Aorta (tissue), 5 donors: Measurements from ENCODE around the gene SCARB1. TPM values are rescaled to one million over a fixed set of nuclear protein-coding genes. Genes with fewer than 3 reads are reported as not detected.
A peak's percentile ranks its signal among the peaks of the same experiment; 100 is the strongest.

Source experiments
- ATAC-seq: fragments of 200-7000 bp; cut with Tn5 transposase; one replicate; pipeline ENCODE4 v1.9.1; 2022; ENCODE audit warnings: moderate library complexity; ENCODE audit not compliant: low FRiP score
- DNase-seq, 2 donors: peaks; one replicate each; pipeline ENCODE4 v3.0.0-alpha.2; 2020
- H3K27ac ChIP-seq, 2 donors: one replicate each; pipeline ENCODE4 v1.5.1; 2013; ENCODE audit warnings: low read length in 2 of 2, mild to moderate bottlenecking in 2 of 2, moderate library complexity in 2 of 2, control low read depth in 1 of 2, inconsistent platforms in 1 of 2, low read depth in 1 of 2
- H3K27me3 ChIP-seq, 2 donors: one replicate each; pipeline ENCODE4 v1.6.1; 2013; ENCODE audit warnings: control low read depth in 1 of 2, low read length in 1 of 2, mild to moderate bottlenecking in 1 of 2, moderate library complexity in 1 of 2; ENCODE audit not compliant: insufficient read depth in 2 of 2, control insufficient read depth in 1 of 2
- H3K36me3 ChIP-seq, 2 donors: one replicate each; pipeline ENCODE4 v1.6.1; 2013; ENCODE audit warnings: control low read depth in 1 of 2, low read length in 1 of 2, mild to moderate bottlenecking in 1 of 2; ENCODE audit not compliant: insufficient read depth in 2 of 2, control insufficient read depth in 1 of 2
- H3K4me1 ChIP-seq, 2 donors: one replicate each; pipeline ENCODE4 v1.6.1; 2013; ENCODE audit warnings: low read length in 2 of 2, control low read depth in 1 of 2, mild to moderate bottlenecking in 1 of 2, moderate library complexity in 1 of 2; ENCODE audit not compliant: insufficient read depth in 2 of 2, control insufficient read depth in 1 of 2
- H3K4me3 ChIP-seq, 2 donors: one replicate each; pipeline ENCODE4 v1.5.1; 2013; ENCODE audit warnings: low read length in 2 of 2, control low read depth in 1 of 2, mild to moderate bottlenecking in 1 of 2
- H3K9me3 ChIP-seq: one replicate; pipeline ENCODE4 v1.6.1; 2013; ENCODE audit warnings: mild to moderate bottlenecking, low read length; ENCODE audit not compliant: control insufficient read depth
- WGBS, 2 donors: extraction: QIAGEN DNeasy Blood & Tissue Kit; methylation state at CpG; one replicate each; pipeline ENCODE4 v1.1.7; 2013; 5-methylcytosine and 5-hydroxymethylcytosine counted together
- intact Hi-C, 2 donors: fragments of 100-400 bp; cut with DNase I; formaldehyde crosslinking; loops; one replicate each; pipeline versions ENCODE4 v1.14.2 to v1.15.0; 2022
- polyA plus RNA-seq, 2 donors: library from polyadenylated mRNA; stranded (reverse); fragments of 200-250 nt; gene quantifications; one replicate each; pipeline ENCODE4 v1.2.3, GENCODE V29; 2013
- total RNA-seq, 2 donors: library from RNA; stranded (reverse); fragmentation: NEBNext Ultra II Directional; extraction: Animal tissue kit (Norgen Biotek cat#: 25700); gene quantifications; one replicate each; pipeline ENCODE4 v1.2.1, GENCODE V29; 2021
- donor health status: healthy with polysubstance abuse.
- donor health status: Bipolar disorder and iron deficiency.
- donor health status: DM: no; HTN: no; CAD: no.
- donor health status: DM: no; HTN: no; CAD: no.
- donor health status: DM: yes; HTN: yes; CAD: no.

SCARB1 gene
- total and polyA plus RNA-seq, 4 donors: 6.6 to 38.5 (median 11.9) TPM

DNA sequence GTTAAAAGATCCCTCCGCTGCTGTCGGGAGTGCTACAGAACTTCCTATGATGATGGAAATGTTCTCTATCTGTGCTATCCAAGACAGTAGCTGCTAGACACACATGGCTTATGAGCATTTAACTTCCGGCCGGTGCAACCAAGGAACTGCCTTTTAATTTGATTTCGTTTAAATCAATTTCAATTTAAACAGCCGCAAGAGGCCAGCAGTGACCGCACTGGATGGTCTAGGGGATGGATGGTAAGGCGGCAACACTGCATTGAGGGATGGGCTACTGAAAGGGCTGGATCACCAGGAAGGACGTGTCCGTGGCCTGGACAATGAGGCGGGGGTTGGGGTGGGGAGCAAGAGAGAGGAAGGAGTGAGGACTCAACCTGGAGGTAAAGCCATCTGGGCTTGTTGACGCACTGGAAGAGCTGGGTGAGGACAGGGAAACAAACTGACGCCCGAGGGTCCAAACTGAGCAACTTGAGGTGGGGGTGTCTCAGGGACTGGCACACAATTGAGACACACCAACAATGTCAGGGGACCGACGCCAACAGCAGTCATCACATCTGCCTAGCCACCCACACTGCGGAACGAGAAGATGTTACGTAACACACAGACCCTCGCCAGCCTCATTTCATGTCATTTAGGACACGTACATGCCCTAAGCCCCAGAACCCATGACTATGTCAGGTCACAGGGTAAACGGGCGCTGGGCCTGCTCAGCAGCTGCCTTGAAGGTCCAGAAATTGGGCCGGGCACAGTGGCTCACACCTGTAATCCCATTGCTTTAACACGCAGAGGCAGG lies 57.6 kb downstream of the SCARB1 start:
- 96% methylated on average over 25 of the region's 25 CpGs for WGBS, 2 donors

DNA sequence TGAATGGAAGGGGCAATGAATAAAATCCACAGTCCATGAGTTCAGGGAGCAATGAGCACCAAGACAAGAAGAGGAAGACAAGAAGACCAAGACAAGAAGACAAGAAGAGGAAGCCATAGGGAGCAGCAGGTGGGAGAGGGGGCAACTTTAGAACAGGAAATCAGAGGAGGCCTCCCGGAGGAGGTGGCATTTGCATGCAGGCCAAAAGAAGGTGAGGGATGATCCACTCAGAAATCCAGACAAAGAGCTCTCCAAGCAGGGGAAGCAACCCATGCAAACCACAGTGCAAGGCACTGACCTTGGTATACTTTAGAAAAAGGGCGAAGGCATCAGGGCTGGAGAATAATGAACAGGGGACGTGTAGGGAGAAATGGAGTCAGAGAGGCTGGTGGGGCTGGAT lies 58.6 kb downstream of the SCARB1 start:
- H3K4me1 ChIP-seq: no peaks in the 10 kb centered on the region
- WGBS, 2 donors: 93 to 100% methylated on average over 3 of the region's 3 CpGs
- DNase-seq (no peak), ATAC-seq (no peak)
- H3K4me3 ChIP-seq: no peak overlapping the region
- intact Hi-C loops: loop anchor here in 1 of 2 donors (10.0 kb wide), 1 partner anchor 90 kb away; no protein-coding TSS in a partner anchor
- no peaks in the 10 kb centered on the region for H3K27me3 ChIP-seq
- no peaks in the 10 kb centered on the region for H3K9me3 ChIP-seq
- no peaks in the 10 kb centered on the region for H3K36me3 ChIP-seq
- no peak overlapping the region for H3K27ac ChIP-seq

More for the DNA sequence above, 57.6 kb downstream of the SCARB1 start:
- ATAC-seq (no peak), DNase-seq (no peak)
- H3K36me3 ChIP-seq: no peaks in the 10 kb centered on the region
- intact Hi-C loops: loop anchor here in 1 of 2 donors (10.0 kb wide), 1 partner anchor 89 kb away; no protein-coding TSS in a partner anchor
- no peaks in the 10 kb centered on the region for H3K9me3 ChIP-seq
- H3K4me1 ChIP-seq: no peaks in the 10 kb centered on the region
- no peak overlapping the region for H3K27ac ChIP-seq
- no peaks in the 10 kb centered on the region for H3K27me3 ChIP-seq
- no peak overlapping the region for H3K4me3 ChIP-seq

GRCh38 chr12:124804011-124804621 lies 59.5 kb downstream of the SCARB1 start:
- H3K27ac ChIP-seq: no peak overlapping the region

DNA sequence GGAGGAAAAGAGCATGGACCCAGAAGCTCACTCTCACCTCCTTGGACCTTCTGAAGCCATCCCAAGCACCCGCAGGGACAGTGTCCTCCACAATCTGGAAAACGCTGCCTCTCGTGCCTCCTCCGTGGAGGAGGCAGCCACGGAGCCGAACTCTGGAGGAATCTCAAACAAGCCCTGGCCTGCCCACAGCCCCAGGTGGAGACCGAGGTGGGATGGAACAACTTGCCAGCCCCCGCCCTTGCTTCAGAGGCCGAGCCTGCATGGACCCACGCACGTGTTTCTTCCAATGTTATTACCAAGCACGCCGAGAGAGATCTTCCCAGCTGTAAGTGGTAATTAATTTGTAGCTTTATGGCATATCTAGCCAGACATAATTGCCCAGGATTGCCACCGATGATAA lies 61.3 kb downstream of the SCARB1 start:
- 94 to 96% methylated on average over 14 of the region's 14 CpGs for WGBS, 2 donors
- no peaks in the 10 kb centered on the region for H3K4me1 ChIP-seq
- H3K9me3 ChIP-seq: no peaks in the 10 kb centered on the region
- intact Hi-C loops: loop anchor here in 1 of 2 donors (10.0 kb wide), 1 partner anchor 92 kb away; no protein-coding TSS in a partner anchor
- no peak for ATAC-seq
- H3K36me3 ChIP-seq: no peaks in the 10 kb centered on the region
- no peak for DNase-seq
- no peaks in the 10 kb centered on the region for H3K27me3 ChIP-seq
- no peak overlapping the region for H3K27ac ChIP-seq
- H3K4me3 ChIP-seq: no peak overlapping the region

More at GRCh38 chr12:124804011-124804621, 59.5 kb downstream of the SCARB1 start:
- H3K9me3 ChIP-seq: no peaks in the 10 kb centered on the region
- no peaks in the 10 kb centered on the region for H3K4me1 ChIP-seq
- DNase-seq (peak in 1 of 2 donors; percentile 55), ATAC-seq (peak; percentile 48)
- WGBS, 2 donors: 6 to 21% methylated on average over 9 of the region's 9 CpGs
- no peaks in the 10 kb centered on the region for H3K36me3 ChIP-seq
- intact Hi-C loops: loop anchor here in 1 of 2 donors (10.0 kb wide), 1 partner anchor 91 kb away; no protein-coding TSS in a partner anchor
- no peak overlapping the region for H3K4me3 ChIP-seq
- no peaks in the 10 kb centered on the region for H3K27me3 ChIP-seq

GRCh38 chr12:124800506-124800905 lies 63.2 kb downstream of the SCARB1 start:
- no peaks in the 10 kb centered on the region for H3K4me1 ChIP-seq
- ATAC-seq: no peak
- H3K9me3 ChIP-seq: no peaks in the 10 kb centered on the region
- intact Hi-C loops: loop anchor here in 1 of 2 donors (10.0 kb wide), 1 partner anchor 94 kb away; no protein-coding TSS in a partner anchor
- no peaks in the 10 kb centered on the region for H3K27me3 ChIP-seq
- 96 to 97% methylated on average over 12 of the region's 12 CpGs for whole genome bisulfite sequencing, 2 donors
- no peak overlapping the region for H3K27ac ChIP-seq
- DNase-seq: no peak
- H3K36me3 ChIP-seq: no peaks in the 10 kb centered on the region
- no peak overlapping the region for H3K4me3 ChIP-seq

DNA sequence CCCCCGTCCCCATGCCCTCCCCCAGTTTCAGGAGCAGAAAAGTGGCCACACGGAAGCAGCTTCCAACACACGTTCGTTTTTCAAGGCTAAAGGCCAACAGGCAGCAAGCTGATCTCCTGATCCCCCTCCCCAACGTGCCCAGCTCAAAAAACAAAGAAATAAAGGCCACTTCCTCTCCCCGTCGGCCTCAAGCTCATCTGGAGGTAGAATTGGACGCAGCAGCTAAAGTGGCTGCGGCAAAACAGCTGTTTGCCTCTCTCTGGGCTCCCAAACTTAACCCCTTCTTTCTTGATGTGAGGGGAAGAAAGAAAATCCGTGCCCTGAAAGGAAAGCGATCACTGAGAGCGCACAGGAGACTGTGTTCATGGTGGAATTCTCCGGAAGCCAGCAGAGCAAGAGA lies 66.3 kb downstream of the SCARB1 start:
- no peak overlapping the region for H3K27ac ChIP-seq
- no peak overlapping the region for H3K4me3 ChIP-seq
- DNase-seq (no peak), ATAC-seq (no peak)
- no peaks in the 10 kb centered on the region for H3K9me3 ChIP-seq
- WGBS, 2 donors: 79 to 80% methylated on average over 13 of the region's 13 CpGs
- H3K36me3 ChIP-seq: no peaks in the 10 kb centered on the region
- intact Hi-C loops: no loop called here
- H3K4me1 ChIP-seq: no peaks in the 10 kb centered on the region
- no peaks in the 10 kb centered on the region for H3K27me3 ChIP-seq

DNA sequence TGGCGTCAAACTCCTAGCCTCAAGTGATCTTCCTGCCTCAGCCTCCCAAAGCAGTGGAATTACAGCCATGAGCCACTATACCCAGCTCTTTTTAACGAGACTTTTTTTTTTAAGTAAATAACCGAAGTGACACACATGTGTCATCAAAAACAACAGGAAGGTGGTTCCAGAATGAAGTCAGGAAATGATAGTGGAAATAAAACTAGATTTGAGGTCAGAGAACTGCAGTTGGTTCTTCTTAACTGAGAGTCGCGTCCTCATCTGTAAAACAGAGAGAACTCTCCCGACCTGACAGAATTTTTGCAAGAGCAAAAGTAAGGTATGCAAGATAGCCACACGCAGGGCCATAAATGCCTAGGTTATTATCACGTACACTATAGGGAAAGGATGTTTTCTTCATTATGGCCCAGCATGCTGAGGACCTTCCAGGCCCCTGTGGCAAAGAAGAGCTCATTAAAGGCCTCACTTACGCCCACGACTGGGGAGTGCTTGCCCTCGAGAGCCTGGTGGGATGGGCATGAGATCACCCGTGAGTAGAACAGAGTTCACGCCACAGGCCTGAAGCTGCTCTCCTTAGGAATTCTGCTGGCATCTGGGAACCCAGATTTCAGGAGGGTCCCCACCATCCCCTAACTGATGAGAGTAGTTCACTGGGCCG lies 67.2 kb downstream of the SCARB1 start:
- intact Hi-C loops: no loop called here
- Histone ChIP-seq H3K27ac (no peak overlapping the region), H3K27me3 (no peaks in the 10 kb centered on the region), H3K9me3 (no peaks in the 10 kb centered on the region), H3K4me1 (no peaks in the 10 kb centered on the region), H3K4me3 (no peak overlapping the region), H3K36me3 (no peaks in the 10 kb centered on the region)
- no peak for DNase-seq
- no peak for ATAC-seq
- 86 to 87% methylated on average over 14 of the region's 14 CpGs for WGBS, 2 donors

DNA sequence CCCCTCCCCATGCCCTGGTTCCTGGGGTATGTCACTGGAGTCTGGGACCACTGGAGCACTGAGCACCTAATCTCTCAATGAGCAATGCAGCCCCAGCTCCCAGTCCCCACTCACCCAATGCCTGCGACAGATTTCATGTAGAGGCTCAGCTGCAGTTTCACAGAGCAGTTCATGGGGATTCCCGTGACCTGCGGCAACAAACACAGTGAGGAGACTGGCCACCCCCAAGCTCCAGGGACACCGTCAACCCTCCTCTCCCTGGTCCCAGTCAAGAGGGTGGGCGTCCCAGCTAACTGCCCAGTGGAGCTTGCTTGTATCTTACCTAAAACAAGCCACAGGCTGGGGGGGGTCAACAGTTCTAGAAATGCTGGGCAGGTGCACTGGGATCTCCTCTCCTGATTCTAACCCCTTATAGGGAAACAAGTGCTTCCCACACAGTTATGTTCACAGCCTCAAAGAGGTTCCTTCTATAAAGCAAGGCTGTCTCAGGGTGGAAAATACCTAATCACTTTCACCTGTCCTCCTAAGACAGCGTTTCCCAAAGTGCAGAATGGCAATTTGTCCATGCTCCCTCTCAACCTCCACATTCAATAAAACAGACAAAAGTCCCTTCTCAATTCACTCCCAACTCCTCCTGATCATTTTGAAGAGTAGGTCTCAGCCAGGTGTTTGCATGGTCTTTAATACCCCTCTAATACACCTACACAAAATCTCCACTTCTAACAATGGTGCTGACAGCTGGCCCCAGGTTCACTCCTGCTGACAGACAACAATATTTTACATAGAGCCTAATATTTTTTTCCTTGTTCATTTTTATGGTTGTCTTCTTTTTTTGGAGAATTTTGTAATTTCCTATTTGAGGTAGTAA lies 68.3 kb downstream of the SCARB1 start:
- Histone ChIP-seq H3K4me1 (no peaks in the 10 kb centered on the region), H3K4me3 (no peak overlapping the region), H3K27me3 (no peaks in the 10 kb centered on the region), H3K36me3 (no peaks in the 10 kb centered on the region), H3K9me3 (no peaks in the 10 kb centered on the region), H3K27ac (no peak overlapping the region)
- intact Hi-C loops: no loop called here
- WGBS, 2 donors: 91 to 94% methylated on average over 6 of the region's 6 CpGs
- ATAC-seq (no peak), DNase-seq (no peak)
